GM19452 (cell line): ENCODE measurements around the gene PRSS23.
"Not testable (repeated sequence)": the region's sequence is repeated elsewhere in the genome, so short reads cannot be mapped to it uniquely, and the experiment has no call there.

Experiments
- ATAC-seq: cut with Tn5 transposase; IDR thresholded peaks from one replicate; pipeline ENCODE4 v1.9.1; 2021; ENCODE audit not compliant: unreplicated experiment

PRSS23 gene

GRCh38 chr11:86800076-86800959 is at the start of gene PRSS23:
Gene PRSS23 (plus strand): TSS chr11:86800542. CDS start chr11:86807644, 7,102 bp downstream.
- ATAC-seq, result no peak

GRCh38 chr11:86753459-86753858 is 46.9 kb upstream of the PRSS23 start:
- no peak for ATAC-seq

- ATAC-seq, result no peak
These were observed 45.2 kb upstream of the PRSS23 start for GRCh38 chr11:86755146-86755545.

- no peak for ATAC-seq
These were observed 42.2 kb upstream of the PRSS23 start for GRCh38 chr11:86758171-86758570.

- no peak for ATAC-seq
These were observed 39.8 kb upstream of the PRSS23 start for GRCh38 chr11:86760577-86760976.

GRCh38 chr11:86761978-86762377 is 38.4 kb upstream of the PRSS23 start:
- ATAC-seq, result no peak

- no peak for ATAC-seq
These were observed 35.1 kb upstream of the PRSS23 start for GRCh38 chr11:86765203-86765602.

GRCh38 chr11:86765878-86766277 is 34.5 kb upstream of the PRSS23 start:
- ATAC-seq, result no peak

GRCh38 chr11:86769219-86769618 is 31.1 kb upstream of the PRSS23 start:
- ATAC-seq, result no peak

GRCh38 chr11:86770473-86771027 is 29.8 kb upstream of the PRSS23 start:
- not testable (repeated sequence) for ATAC-seq

- no peak for ATAC-seq
These were observed 27.3 kb upstream of the PRSS23 start for GRCh38 chr11:86772999-86773398.

- ATAC-seq, result no peak
These were observed 26.7 kb upstream of the PRSS23 start for GRCh38 chr11:86773513-86774252.

GRCh38 chr11:86774417-86774816 is 25.9 kb upstream of the PRSS23 start:
- no peak for ATAC-seq

GRCh38 chr11:86775361-86775760 is 25.0 kb upstream of the PRSS23 start:
- ATAC-seq, result no peak

- no peak for ATAC-seq
These were observed 18.8 kb upstream of the PRSS23 start for GRCh38 chr11:86781546-86781945.

GRCh38 chr11:86782742-86783141 is 17.6 kb upstream of the PRSS23 start:
- ATAC-seq, result no peak

- no peak for ATAC-seq
These were observed 16.7 kb upstream of the PRSS23 start for GRCh38 chr11:86783661-86784060.

GRCh38 chr11:86784241-86784681 is 16.1 kb upstream of the PRSS23 start:
- no peak for ATAC-seq

- no peak for ATAC-seq
These were observed 14.8 kb upstream of the PRSS23 start for GRCh38 chr11:86785576-86785975.

- no peak for ATAC-seq
These were observed 13.3 kb upstream of the PRSS23 start for GRCh38 chr11:86787018-86787536.

- no peak for ATAC-seq
These were observed 12.7 kb upstream of the PRSS23 start for GRCh38 chr11:86787656-86788055.
